B cell (primary cell): ENCODE data around the gene BEND7.

Source experiments
- EZH2 ChIP-seq: IDR thresholded peaks from 2 replicates; pipeline ENCODE4 v1.6.1; 2012; ENCODE audit warnings: borderline replicate concordance, low read depth, mild to moderate bottlenecking, moderate library complexity, low read length; ENCODE audit not compliant: insufficient read depth, poor library complexity, severe bottlenecking
- TF ChIP-seq, protein P1 (sequence below): fragments of 200-600 bp; IDR thresholded peaks from one replicate; pipeline ENCODE4 v1.8.0; 2022; ENCODE audit warnings: antibody characterized with exemption, mild to moderate bottlenecking

DNA sequence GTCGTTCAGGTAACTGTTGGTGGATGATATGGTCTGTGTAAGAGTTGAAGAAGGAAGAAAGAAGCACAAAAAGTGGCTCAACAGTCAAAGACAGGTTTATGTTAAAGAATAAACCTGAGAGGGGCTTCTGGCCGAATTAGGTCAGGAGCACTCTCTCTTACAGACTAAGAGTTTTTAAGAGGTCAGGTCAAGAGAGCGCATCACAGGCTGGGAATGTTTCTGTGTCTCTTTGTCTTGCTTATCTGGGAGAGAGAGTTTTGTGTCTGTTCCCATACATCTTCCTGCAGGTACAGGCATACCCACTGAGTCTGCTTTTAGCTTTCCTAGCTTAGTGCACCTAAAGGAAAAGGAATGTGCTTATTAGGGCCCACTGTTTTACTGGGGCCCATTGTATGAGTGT, 35.8 kb upstream of the BEND7 start:
- TF ChIP-seq, protein P1, sequence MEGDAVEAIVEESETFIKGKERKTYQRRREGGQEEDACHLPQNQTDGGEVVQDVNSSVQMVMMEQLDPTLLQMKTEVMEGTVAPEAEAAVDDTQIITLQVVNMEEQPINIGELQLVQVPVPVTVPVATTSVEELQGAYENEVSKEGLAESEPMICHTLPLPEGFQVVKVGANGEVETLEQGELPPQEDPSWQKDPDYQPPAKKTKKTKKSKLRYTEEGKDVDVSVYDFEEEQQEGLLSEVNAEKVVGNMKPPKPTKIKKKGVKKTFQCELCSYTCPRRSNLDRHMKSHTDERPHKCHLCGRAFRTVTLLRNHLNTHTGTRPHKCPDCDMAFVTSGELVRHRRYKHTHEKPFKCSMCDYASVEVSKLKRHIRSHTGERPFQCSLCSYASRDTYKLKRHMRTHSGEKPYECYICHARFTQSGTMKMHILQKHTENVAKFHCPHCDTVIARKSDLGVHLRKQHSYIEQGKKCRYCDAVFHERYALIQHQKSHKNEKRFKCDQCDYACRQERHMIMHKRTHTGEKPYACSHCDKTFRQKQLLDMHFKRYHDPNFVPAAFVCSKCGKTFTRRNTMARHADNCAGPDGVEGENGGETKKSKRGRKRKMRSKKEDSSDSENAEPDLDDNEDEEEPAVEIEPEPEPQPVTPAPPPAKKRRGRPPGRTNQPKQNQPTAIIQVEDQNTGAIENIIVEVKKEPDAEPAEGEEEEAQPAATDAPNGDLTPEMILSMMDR, result no peak
- TF ChIP-seq EZH2, result no peak
